HepG2 (cell line): ENCODE measurements around the gene BCL7A.
"Not testable (repeated sequence)": the region's sequence is repeated elsewhere in the genome, so short reads cannot be mapped to it uniquely, and the experiment has no call there.

Experiments
- AHR ChIP-seq: IDR thresholded peaks from 2 replicates; pipeline ENCODE4 v1.6.1; 2018; ENCODE audit warnings: missing genetic modification reagents, missing compliant biosample characterization
- NFYB ChIP-seq: sonication (generic); formaldehyde crosslinking; IDR thresholded peaks from 2 replicates; pipeline ENCODE4 v1.4.0; 2020; ENCODE audit warnings: missing genetic modification reagents
- ZNF337 ChIP-seq: sonication (generic); formaldehyde crosslinking; IDR thresholded peaks from 2 replicates; pipeline ENCODE4 v1.5.1; 2020; ENCODE audit warnings: missing genetic modification reagents, low read depth, mild to moderate bottlenecking, borderline replicate concordance

DNA sequence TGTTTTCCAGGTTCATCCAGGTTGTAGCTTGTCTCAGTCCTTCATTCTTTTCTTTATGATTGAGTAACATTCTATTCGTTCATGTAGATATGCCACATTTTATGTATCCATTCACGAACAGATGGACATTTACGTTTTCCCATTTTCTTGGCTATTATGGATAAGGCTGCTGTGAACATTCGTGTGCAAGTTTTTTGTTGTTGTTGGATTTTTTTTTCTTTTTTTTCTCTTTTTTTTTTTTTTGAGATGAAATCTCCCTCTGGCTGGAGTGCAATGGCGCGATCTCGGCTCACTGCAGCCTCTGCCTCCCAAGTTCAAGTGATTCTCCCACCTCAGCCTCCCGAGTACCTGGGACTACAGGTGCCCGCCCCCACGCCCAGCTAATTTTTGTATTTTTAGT is 33.2 kb upstream of the BCL7A start:
- TF ChIP-seq NFYB, AHR, ZNF337 (CRISPR knock-in tag): not testable (repeated sequence)
